Measurements from ENCODE around the gene SFMBT2.

The SFMBT2 gene

GRCh38 chr10:7301006-7301778, 109.6 kb downstream of the SFMBT2 start:
- no peak for TF ChIP-seq TCF12 (IDR thresholded peaks at IDR 0.05; ENCODE audit: low read depth)
- no peak for TF ChIP-seq FOXM1 (IDR thresholded peaks at IDR 0.05; ENCODE audit: borderline replicate concordance, low read depth)
- TF ChIP-seq USF1 (IDR thresholded peaks at IDR 0.05), result no peak
- TF ChIP-seq ZBTB7A (IDR thresholded peaks at IDR 0.05; ENCODE audit: low read depth), result no peak
- TF ChIP-seq YY1 (IDR thresholded peaks at IDR 0.05; ENCODE audit: low read depth), result no peak
- no peak for TF ChIP-seq EGR1 (IDR thresholded peaks at IDR 0.05)
- no peak for TF ChIP-seq CEBPB (IDR thresholded peaks at IDR 0.05)
- no peak for TF ChIP-seq RAD21 (IDR thresholded peaks at IDR 0.05; ENCODE audit: low read depth)
- TF ChIP-seq NFIC (IDR thresholded peaks at IDR 0.05), result no peak
- TF ChIP-seq TAF1 (IDR thresholded peaks at IDR 0.05; ENCODE audit: low read depth), result no peak
- TF ChIP-seq TEAD4 (IDR thresholded peaks at IDR 0.05), result no peak
- TF ChIP-seq MAX (IDR thresholded peaks at IDR 0.05), result no peak
- no peak for TF ChIP-seq REST (IDR thresholded peaks at IDR 0.05; ENCODE audit: low read depth)
- no peak for TF ChIP-seq EP300 (IDR thresholded peaks at IDR 0.05; ENCODE audit: borderline replicate concordance)
- no peak for TF ChIP-seq CREB1 (IDR thresholded peaks at IDR 0.05; ENCODE audit: low read depth)

GRCh38 chr10:7300384-7300971, 110.4 kb downstream of the SFMBT2 start:
- TF ChIP-seq EP300 (IDR thresholded peaks at IDR 0.05; ENCODE audit: borderline replicate concordance) (no peak), RAD21 (IDR thresholded peaks at IDR 0.05; ENCODE audit: low read depth) (no peak), TAF1 (IDR thresholded peaks at IDR 0.05; ENCODE audit: low read depth) (no peak), FOXM1 (IDR thresholded peaks at IDR 0.05; ENCODE audit: borderline replicate concordance, low read depth) (no peak), TCF12 (IDR thresholded peaks at IDR 0.05; ENCODE audit: low read depth) (no peak), MAX (IDR thresholded peaks at IDR 0.05) (no peak), NFIC (IDR thresholded peaks at IDR 0.05) (no peak), USF1 (IDR thresholded peaks at IDR 0.05) (no peak), CREB1 (IDR thresholded peaks at IDR 0.05; ENCODE audit: low read depth) (no peak), ZBTB7A (IDR thresholded peaks at IDR 0.05; ENCODE audit: low read depth) (no peak), TEAD4 (IDR thresholded peaks at IDR 0.05) (no peak), EGR1 (IDR thresholded peaks at IDR 0.05) (no peak)

GRCh38 chr10:7298495-7298894, 112.3 kb downstream of the SFMBT2 start:
- TF ChIP-seq EP300 (IDR thresholded peaks at IDR 0.05; ENCODE audit: borderline replicate concordance) (no peak), REST (IDR thresholded peaks at IDR 0.05; ENCODE audit: low read depth) (no peak), TAF1 (IDR thresholded peaks at IDR 0.05; ENCODE audit: low read depth) (no peak), USF1 (IDR thresholded peaks at IDR 0.05) (no peak), EGR1 (IDR thresholded peaks at IDR 0.05) (no peak), CREB1 (IDR thresholded peaks at IDR 0.05; ENCODE audit: low read depth) (no peak), NFIC (IDR thresholded peaks at IDR 0.05) (no peak), FOXM1 (IDR thresholded peaks at IDR 0.05; ENCODE audit: borderline replicate concordance, low read depth) (no peak), MAX (IDR thresholded peaks at IDR 0.05) (no peak)

GRCh38 chr10:7297094-7297493, 113.7 kb downstream of the SFMBT2 start:
- TF ChIP-seq EGR1 (IDR thresholded peaks at IDR 0.05) (no peak), NFIC (IDR thresholded peaks at IDR 0.05) (no peak), TCF12 (IDR thresholded peaks at IDR 0.05; ENCODE audit: low read depth) (no peak), RAD21 (IDR thresholded peaks at IDR 0.05; ENCODE audit: low read depth) (no peak), EP300 (IDR thresholded peaks at IDR 0.05; ENCODE audit: borderline replicate concordance) (no peak), TAF1 (IDR thresholded peaks at IDR 0.05; ENCODE audit: low read depth) (no peak)

- no peak for TF ChIP-seq USF1 (IDR thresholded peaks at IDR 0.05)
- TF ChIP-seq REST (IDR thresholded peaks at IDR 0.05; ENCODE audit: low read depth), result no peak
- TF ChIP-seq FOXM1 (IDR thresholded peaks at IDR 0.05; ENCODE audit: borderline replicate concordance, low read depth), result no peak
- no peak for TF ChIP-seq TEAD4 (IDR thresholded peaks at IDR 0.05)
- TF ChIP-seq TCF12 (IDR thresholded peaks at IDR 0.05; ENCODE audit: low read depth), result no peak
Observed at GRCh38 chr10:7296648-7297047, 114.2 kb downstream of the SFMBT2 start.

Data from Ishikawa (cell line).